IPS-15b (cell line): ENCODE results near the gene RFPL3.

ENCODE experiments used
- H3K27me3 ChIP-seq: one replicate; pipeline ENCODE4 v1.6.1; 2013; ENCODE audit warnings: low read length; ENCODE audit not compliant: control insufficient read depth, insufficient read depth
- H3K36me3 ChIP-seq: one replicate; pipeline ENCODE4 v1.6.1; 2013; ENCODE audit warnings: low read length; ENCODE audit not compliant: control insufficient read depth, insufficient read depth
- H3K4me1 ChIP-seq: one replicate; pipeline ENCODE4 v1.6.1; 2013; ENCODE audit warnings: mild to moderate bottlenecking, low read length; ENCODE audit not compliant: control insufficient read depth, insufficient read depth
- H3K4me3 ChIP-seq: one replicate; pipeline ENCODE4 v1.5.1; 2013; ENCODE audit warnings: low read depth, low read length
- H3K9ac ChIP-seq: one replicate; pipeline ENCODE4 v1.6.1; 2013; ENCODE audit warnings: low read depth, mild to moderate bottlenecking, low read length
- H3K9me3 ChIP-seq: one replicate; pipeline ENCODE4 v1.6.1; 2013; ENCODE audit warnings: mild to moderate bottlenecking, low read length; ENCODE audit not compliant: control insufficient read depth, insufficient read depth

The RFPL3 gene

GRCh38 chr22:32361257-32361656 lies 3.6 kb downstream of the RFPL3 start:
- Histone ChIP-seq H3K9ac (no peak overlapping the region), H3K4me3 (no peak overlapping the region), H3K4me1 (no peaks in the 10 kb centered on the region), H3K9me3 (no peaks in the 10 kb centered on the region), H3K36me3 (no peaks in the 10 kb centered on the region), H3K27me3 (no peaks in the 10 kb centered on the region)

GRCh38 chr22:32364210-32364609 lies 6.5 kb downstream of the RFPL3 start:
- Histone ChIP-seq H3K4me3 (no peak overlapping the region), H3K9me3 (no peaks in the 10 kb centered on the region), H3K9ac (no peak overlapping the region), H3K27me3 (no peaks in the 10 kb centered on the region), H3K4me1 (no peaks in the 10 kb centered on the region), H3K36me3 (no peaks in the 10 kb centered on the region)

- no peak overlapping the region for H3K4me3 ChIP-seq
- no peaks in the 10 kb centered on the region for H3K36me3 ChIP-seq
- no peaks in the 10 kb centered on the region for H3K27me3 ChIP-seq
- H3K4me1 ChIP-seq = no peaks in the 10 kb centered on the region
- H3K9me3 ChIP-seq = no peaks in the 10 kb centered on the region
- H3K9ac ChIP-seq = no peak overlapping the region
Measured at GRCh38 chr22:32375678-32376450, 18.2 kb downstream of the RFPL3 start.

- Histone ChIP-seq H3K9me3 (no peaks in the 10 kb centered on the region), H3K4me1 (no peaks in the 10 kb centered on the region), H3K27me3 (no peaks in the 10 kb centered on the region)
Measured at GRCh38 chr22:32376681-32377080, 19.0 kb downstream of the RFPL3 start.

GRCh38 chr22:32378707-32379272 lies 21.1 kb downstream of the RFPL3 start:
- H3K4me3 ChIP-seq = no peak overlapping the region

More at GRCh38 chr22:32376681-32377080, 19.0 kb downstream of the RFPL3 start:
- Histone ChIP-seq H3K4me3 (no peak overlapping the region), H3K36me3 (no peaks in the 10 kb centered on the region), H3K9ac (no peak overlapping the region)

GRCh38 chr22:32380991-32381390 lies 23.3 kb downstream of the RFPL3 start:
- no peaks in the 10 kb centered on the region for H3K27me3 ChIP-seq
- no peak overlapping the region for H3K9ac ChIP-seq
- no peaks in the 10 kb centered on the region for H3K4me1 ChIP-seq
- H3K4me3 ChIP-seq = no peak overlapping the region
- H3K36me3 ChIP-seq = no peaks in the 10 kb centered on the region
- no peaks in the 10 kb centered on the region for H3K9me3 ChIP-seq

More at GRCh38 chr22:32378707-32379272, 21.1 kb downstream of the RFPL3 start:
- no peaks in the 10 kb centered on the region for H3K27me3 ChIP-seq
- no peaks in the 10 kb centered on the region for H3K4me1 ChIP-seq
- H3K9ac ChIP-seq = no peak overlapping the region
- H3K36me3 ChIP-seq = no peaks in the 10 kb centered on the region
- no peaks in the 10 kb centered on the region for H3K9me3 ChIP-seq

- Histone ChIP-seq H3K9ac (no peak overlapping the region), H3K9me3 (no peaks in the 10 kb centered on the region), H3K27me3 (no peaks in the 10 kb centered on the region), H3K4me3 (no peak overlapping the region), H3K4me1 (no peaks in the 10 kb centered on the region), H3K36me3 (peaks cover 13% of the 10 kb centered on the region)
Measured at GRCh38 chr22:32385681-32386080, 28.0 kb downstream of the RFPL3 start.

- H3K4me1 ChIP-seq = no peaks in the 10 kb centered on the region
- no peaks in the 10 kb centered on the region for H3K27me3 ChIP-seq
- no peaks in the 10 kb centered on the region for H3K9me3 ChIP-seq
- no peak overlapping the region for H3K9ac ChIP-seq
- no peak overlapping the region for H3K4me3 ChIP-seq
- H3K36me3 ChIP-seq = peaks cover 21% of the 10 kb centered on the region
Measured at GRCh38 chr22:32389685-32390084, 32.0 kb downstream of the RFPL3 start.

GRCh38 chr22:32395107-32395506 lies 37.4 kb downstream of the RFPL3 start:
- no peaks in the 10 kb centered on the region for H3K4me1 ChIP-seq
- H3K4me3 ChIP-seq = no peak overlapping the region
- no peaks in the 10 kb centered on the region for H3K27me3 ChIP-seq
- peaks cover 21% of the 10 kb centered on the region for H3K36me3 ChIP-seq
- no peak overlapping the region for H3K9ac ChIP-seq
- H3K9me3 ChIP-seq = no peaks in the 10 kb centered on the region

- no peaks in the 10 kb centered on the region for H3K27me3 ChIP-seq
- no peaks in the 10 kb centered on the region for H3K4me1 ChIP-seq
- no peaks in the 10 kb centered on the region for H3K9me3 ChIP-seq
- H3K9ac ChIP-seq = no peak overlapping the region
- H3K4me3 ChIP-seq = no peak overlapping the region
- peaks cover 30% of the 10 kb centered on the region for H3K36me3 ChIP-seq
Measured at GRCh38 chr22:32396255-32396654, 38.6 kb downstream of the RFPL3 start.

GRCh38 chr22:32396746-32397145 lies 39.1 kb downstream of the RFPL3 start:
- Histone ChIP-seq H3K9ac (no peak overlapping the region), H3K36me3 (peaks cover 34% of the 10 kb centered on the region), H3K27me3 (no peaks in the 10 kb centered on the region), H3K4me3 (no peak overlapping the region), H3K4me1 (no peaks in the 10 kb centered on the region), H3K9me3 (no peaks in the 10 kb centered on the region)

GRCh38 chr22:32401486-32401885 lies 43.8 kb downstream of the RFPL3 start:
- H3K4me1 ChIP-seq = no peaks in the 10 kb centered on the region
- H3K9me3 ChIP-seq = no peaks in the 10 kb centered on the region
- no peak overlapping the region for H3K9ac ChIP-seq
- no peak overlapping the region for H3K4me3 ChIP-seq
- no peaks in the 10 kb centered on the region for H3K27me3 ChIP-seq
- H3K36me3 ChIP-seq = peaks cover 28% of the 10 kb centered on the region
